Astrocyte (in vitro differentiated cells and primary cell): ENCODE results near the gene ACTN4.

Source experiments
- EZH2 ChIP-seq: IDR thresholded peaks from 2 replicates; pipeline ENCODE4 v1.6.1; 2012; ENCODE audit warnings: mild to moderate bottlenecking, low read length, inconsistent platforms; ENCODE audit not compliant: insufficient read depth
- TF ChIP-seq, protein P1 (sequence below): IDR thresholded peaks from 2 replicates; pipeline ENCODE4 v1.5.1; 2011; ENCODE audit warnings: low read depth, mild to moderate bottlenecking, inconsistent platforms, low read length, moderate library complexity; ENCODE audit not compliant: insufficient read depth

DNA sequence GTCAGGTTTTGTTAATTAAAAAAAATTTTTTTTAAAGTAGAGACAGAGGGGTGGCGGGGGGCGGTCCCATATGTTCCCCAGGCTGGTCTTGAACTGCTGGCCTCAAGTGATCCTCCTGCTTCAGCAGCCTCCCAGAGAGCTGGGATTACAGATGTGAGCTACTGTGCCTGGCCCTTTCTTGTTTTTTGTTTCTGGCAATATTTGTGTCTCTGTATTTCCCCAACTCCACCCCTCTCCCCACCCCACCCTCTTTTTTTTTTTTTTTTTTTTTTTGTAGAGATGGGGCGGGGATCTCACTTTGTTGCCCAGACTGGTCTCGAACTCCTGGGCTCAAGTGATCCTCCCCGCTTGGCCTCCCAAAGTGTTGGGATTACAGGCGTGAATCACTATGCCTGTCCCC, 97.4 kb downstream of the ACTN4 start:
- TF ChIP-seq, protein P1, sequence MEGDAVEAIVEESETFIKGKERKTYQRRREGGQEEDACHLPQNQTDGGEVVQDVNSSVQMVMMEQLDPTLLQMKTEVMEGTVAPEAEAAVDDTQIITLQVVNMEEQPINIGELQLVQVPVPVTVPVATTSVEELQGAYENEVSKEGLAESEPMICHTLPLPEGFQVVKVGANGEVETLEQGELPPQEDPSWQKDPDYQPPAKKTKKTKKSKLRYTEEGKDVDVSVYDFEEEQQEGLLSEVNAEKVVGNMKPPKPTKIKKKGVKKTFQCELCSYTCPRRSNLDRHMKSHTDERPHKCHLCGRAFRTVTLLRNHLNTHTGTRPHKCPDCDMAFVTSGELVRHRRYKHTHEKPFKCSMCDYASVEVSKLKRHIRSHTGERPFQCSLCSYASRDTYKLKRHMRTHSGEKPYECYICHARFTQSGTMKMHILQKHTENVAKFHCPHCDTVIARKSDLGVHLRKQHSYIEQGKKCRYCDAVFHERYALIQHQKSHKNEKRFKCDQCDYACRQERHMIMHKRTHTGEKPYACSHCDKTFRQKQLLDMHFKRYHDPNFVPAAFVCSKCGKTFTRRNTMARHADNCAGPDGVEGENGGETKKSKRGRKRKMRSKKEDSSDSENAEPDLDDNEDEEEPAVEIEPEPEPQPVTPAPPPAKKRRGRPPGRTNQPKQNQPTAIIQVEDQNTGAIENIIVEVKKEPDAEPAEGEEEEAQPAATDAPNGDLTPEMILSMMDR, result no peak
- TF ChIP-seq EZH2, result no peak
